Brain microvascular endothelial cell (primary cell): Measurements from ENCODE around the gene SLAMF9.

Experiments
- DNase-seq: peaks from one replicate; pipeline ENCODE4 v3.0.0-alpha.2; 2020
- H3K27ac ChIP-seq: fragments of 250-450 bp; sonication (Bioruptor Pico); 2 replicates; pipeline ENCODE4 v1.5.1; 2020; ENCODE audit warnings: mild to moderate bottlenecking, moderate library complexity
- H3K27me3 ChIP-seq: fragments of 250-450 bp; sonication (Bioruptor Pico); replicated peaks from 2 replicates; pipeline ENCODE4 v1.5.1; 2020; ENCODE audit warnings: mild to moderate bottlenecking
- H3K36me3 ChIP-seq: fragments of 250-450 bp; sonication (Bioruptor Pico); replicated peaks from 2 replicates; pipeline ENCODE4 v1.5.1; 2020; ENCODE audit warnings: mild to moderate bottlenecking
- H3K4me3 ChIP-seq: 2 replicates; pipeline ENCODE4 v1.5.1; 2011; ENCODE audit warnings: low read depth, mild to moderate bottlenecking, control low read depth, low read length, moderate library complexity
- in situ Hi-C: cut with HindIII; loops from 2 replicates; pipeline ENCODE4 v1.10.0; 2017; ENCODE audit warnings: low sequenced_read_pairs, low pct_ligation_motif_present
- TF ChIP-seq, protein P1 (sequence below): IDR thresholded peaks from 2 replicates; pipeline ENCODE4 v1.5.1; 2011; ENCODE audit warnings: low read depth, mild to moderate bottlenecking, moderate library complexity, low read length, control low read depth, inconsistent platforms; ENCODE audit errors: missing control alignments

SLAMF9 gene

DNA sequence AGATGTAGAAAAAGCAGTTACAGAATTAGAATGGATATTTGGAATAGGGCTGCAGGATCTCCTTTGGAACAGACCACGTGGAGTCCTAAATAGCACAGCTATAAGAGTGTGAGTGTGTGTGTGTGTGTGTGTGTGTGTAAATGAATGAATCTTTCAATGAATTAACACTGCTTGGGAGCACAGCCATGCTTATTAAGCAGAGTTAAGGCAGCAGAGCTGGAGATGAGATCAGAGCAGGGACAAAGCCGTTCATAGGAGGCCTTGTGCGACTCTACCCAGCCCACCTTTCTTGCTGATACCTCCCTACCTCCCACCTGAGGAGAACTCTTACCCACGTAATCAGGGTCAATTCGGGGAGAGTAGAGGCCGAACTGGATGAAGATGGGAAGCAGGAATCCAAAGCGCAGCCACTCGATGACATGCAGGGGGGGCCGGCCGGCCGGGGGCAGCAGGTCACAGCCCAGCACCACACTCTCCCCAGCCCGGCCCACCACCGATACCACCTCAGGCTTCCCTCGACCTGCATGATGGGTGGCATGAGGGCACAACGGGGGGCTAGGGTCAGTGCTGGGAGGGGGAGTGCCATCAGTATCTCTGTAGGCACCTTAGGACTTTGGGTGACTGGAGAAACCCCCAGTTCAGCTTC is 11.3 kb downstream of the SLAMF9 start:
- in situ Hi-C loops: no loop called here
- Histone ChIP-seq H3K27me3 (peaks cover 18% of the 10 kb centered on the region), H3K4me3 (no peak overlapping the region)

DNA sequence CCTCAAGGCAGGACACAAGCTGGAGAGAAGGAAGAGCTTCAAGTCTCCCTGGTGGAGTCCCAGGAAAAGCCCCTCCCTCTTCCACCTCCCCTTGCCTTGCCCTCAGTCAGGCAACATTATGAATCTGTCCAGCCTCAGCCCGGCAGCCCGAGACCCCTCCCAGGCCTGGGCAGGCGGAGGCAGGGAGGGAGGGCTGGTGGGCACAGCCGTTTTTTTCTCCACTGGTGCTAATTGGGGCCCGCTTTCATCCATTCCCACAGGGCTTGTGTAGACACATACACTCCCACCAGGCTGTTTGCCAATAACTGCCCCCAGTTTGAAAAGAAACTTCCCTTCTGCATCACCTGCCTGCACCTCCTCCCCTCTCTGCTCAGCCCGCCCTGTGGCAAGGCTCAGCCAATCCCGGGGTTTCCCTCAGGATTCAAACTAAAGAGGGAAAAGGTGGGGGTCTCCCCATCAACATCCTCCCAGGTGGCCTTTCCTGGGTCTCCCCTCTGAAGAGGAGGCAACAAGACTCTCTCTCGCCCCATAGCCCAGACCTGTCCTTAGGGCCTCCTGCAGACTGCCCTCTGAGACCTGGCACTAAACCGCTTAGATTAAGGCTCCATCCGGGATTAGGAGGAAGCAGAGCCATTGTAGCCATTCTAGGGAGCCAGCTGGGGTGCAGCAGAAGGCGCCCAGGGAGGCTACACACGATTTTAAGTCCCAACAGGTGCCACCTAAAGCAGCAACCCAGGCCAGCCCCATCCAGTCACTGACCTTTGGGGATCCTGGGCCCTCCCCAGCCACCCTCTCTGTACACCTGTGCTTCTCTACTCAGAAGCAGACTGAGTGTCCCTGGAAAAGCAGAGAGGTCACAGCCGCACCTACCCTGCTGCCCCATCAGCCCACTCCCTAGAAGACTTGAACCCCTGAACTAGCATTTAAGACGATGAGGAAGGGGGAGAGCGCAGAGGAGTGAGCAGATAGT is 12.2 kb downstream of the SLAMF9 start:
- Histone ChIP-seq H3K36me3 (no peaks in the 10 kb centered on the region), H3K27me3 (peaks cover 18% of the 10 kb centered on the region), H3K27ac (no peak overlapping the region), H3K4me3 (no peak overlapping the region)
- TF ChIP-seq, protein P1, sequence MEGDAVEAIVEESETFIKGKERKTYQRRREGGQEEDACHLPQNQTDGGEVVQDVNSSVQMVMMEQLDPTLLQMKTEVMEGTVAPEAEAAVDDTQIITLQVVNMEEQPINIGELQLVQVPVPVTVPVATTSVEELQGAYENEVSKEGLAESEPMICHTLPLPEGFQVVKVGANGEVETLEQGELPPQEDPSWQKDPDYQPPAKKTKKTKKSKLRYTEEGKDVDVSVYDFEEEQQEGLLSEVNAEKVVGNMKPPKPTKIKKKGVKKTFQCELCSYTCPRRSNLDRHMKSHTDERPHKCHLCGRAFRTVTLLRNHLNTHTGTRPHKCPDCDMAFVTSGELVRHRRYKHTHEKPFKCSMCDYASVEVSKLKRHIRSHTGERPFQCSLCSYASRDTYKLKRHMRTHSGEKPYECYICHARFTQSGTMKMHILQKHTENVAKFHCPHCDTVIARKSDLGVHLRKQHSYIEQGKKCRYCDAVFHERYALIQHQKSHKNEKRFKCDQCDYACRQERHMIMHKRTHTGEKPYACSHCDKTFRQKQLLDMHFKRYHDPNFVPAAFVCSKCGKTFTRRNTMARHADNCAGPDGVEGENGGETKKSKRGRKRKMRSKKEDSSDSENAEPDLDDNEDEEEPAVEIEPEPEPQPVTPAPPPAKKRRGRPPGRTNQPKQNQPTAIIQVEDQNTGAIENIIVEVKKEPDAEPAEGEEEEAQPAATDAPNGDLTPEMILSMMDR: no peak
- in situ Hi-C loops: no loop called here
- DNase-seq: no peak

More for the DNA sequence above, 11.3 kb downstream of the SLAMF9 start:
- H3K27ac ChIP-seq: no peak overlapping the region
- no peak for DNase-seq
- no peaks in the 10 kb centered on the region for H3K36me3 ChIP-seq
- TF ChIP-seq, protein P1: no peak

DNA sequence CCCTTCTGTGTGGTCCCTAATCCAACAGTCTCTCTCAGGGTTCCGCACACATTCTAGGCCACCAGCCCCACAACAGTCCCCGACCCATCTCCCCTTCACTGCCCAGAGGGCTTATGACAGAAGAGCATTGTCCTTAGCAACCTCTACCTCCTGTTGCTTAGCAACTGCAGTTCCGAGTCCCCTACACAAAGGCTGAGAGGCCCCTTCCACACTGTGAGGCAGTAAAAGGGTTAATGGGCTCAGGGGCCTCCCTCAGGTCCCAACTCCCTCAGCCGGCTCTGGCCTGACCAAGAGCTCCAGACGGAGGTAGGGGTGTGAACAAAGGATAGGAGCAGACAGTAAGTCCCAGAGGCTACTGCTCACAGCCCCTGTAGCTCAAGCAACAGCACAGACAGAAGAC is 12.9 kb downstream of the SLAMF9 start:
- Histone ChIP-seq H3K27ac (no peak overlapping the region), H3K4me3 (no peak overlapping the region), H3K36me3 (no peaks in the 10 kb centered on the region), H3K27me3 (peaks cover 18% of the 10 kb centered on the region)
- DNase-seq: no peak
- in situ Hi-C loops: no loop called here
- TF ChIP-seq, protein P1: no peak

DNA sequence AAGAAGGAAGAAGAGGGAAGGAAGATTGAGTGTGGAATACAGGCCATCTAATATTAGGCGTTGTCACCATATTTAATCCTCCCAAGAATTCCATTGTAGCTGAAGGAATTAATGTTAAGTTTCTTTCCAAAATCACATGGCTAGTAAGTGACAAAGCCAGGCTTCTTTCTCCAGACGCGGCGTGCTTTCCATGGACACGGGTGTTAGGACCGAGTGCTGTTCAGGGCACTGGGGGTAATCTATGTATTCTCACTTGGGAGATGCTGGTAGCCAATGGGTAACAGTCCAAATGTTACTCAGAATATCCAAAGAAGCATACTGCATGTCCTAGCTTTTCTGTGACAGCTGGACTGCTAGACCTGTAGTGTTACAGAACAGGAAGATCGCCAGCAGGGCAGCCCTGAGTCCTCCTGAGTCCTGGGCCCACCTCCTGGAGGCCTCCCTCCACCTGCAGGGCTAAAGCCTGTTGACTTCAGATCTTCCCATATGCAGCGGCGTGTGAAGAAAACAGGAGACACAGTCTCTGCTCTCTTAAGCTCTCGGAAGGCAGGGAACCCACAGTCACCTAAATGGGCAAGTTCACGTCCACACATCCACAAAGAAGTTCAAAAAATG is 13.9 kb downstream of the SLAMF9 start:
- in situ Hi-C loops: no loop called here

DNA sequence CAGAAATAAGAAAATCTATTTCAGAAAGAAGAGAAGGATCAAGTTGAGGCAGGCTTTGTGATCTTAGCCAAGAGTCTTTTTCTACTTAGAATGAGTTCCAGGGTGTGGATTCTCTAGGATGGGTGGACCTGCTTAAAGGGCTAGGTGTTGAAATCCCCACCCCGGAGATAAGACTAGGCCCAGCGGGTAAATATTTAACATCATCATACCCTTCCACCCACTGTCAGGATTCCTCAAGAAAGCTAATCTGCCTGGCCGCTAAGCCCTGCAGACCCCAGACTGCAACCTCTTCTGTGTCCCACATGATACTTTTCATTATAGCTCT is 14.4 kb downstream of the SLAMF9 start:
- H3K4me3 ChIP-seq: no peak overlapping the region
- H3K27me3 ChIP-seq: peaks cover 6% of the 10 kb centered on the region
- H3K27ac ChIP-seq: no peak overlapping the region
- no peaks in the 10 kb centered on the region for H3K36me3 ChIP-seq
- TF ChIP-seq, protein P1: no peak
- in situ Hi-C loops: no loop called here
- DNase-seq: no peak

More for the DNA sequence above, 13.9 kb downstream of the SLAMF9 start:
- no peak overlapping the region for H3K27ac ChIP-seq
- H3K36me3 ChIP-seq: no peaks in the 10 kb centered on the region
- peaks cover 10% of the 10 kb centered on the region for H3K27me3 ChIP-seq
- DNase-seq: no peak
- no peak overlapping the region for H3K4me3 ChIP-seq
- TF ChIP-seq, protein P1: no peak
